Stimulated activated CD4-positive, alpha-beta T cell treated with anti-CD3 and anti-CD28 coated beads, Interleukin-2, amount 100 ng/mL, for 24 hours (primary cell): ENCODE results near the gene ECM2.
"Not testable (repeated sequence)": the region's sequence is repeated elsewhere in the genome, so short reads cannot be mapped to it uniquely, and the experiment has no call there.

Experiments
- DNase-seq, 2 donors: peaks; one replicate each; pipeline ENCODE4 v3.0.0-alpha.2; 2020

The ECM2 gene

DNA sequence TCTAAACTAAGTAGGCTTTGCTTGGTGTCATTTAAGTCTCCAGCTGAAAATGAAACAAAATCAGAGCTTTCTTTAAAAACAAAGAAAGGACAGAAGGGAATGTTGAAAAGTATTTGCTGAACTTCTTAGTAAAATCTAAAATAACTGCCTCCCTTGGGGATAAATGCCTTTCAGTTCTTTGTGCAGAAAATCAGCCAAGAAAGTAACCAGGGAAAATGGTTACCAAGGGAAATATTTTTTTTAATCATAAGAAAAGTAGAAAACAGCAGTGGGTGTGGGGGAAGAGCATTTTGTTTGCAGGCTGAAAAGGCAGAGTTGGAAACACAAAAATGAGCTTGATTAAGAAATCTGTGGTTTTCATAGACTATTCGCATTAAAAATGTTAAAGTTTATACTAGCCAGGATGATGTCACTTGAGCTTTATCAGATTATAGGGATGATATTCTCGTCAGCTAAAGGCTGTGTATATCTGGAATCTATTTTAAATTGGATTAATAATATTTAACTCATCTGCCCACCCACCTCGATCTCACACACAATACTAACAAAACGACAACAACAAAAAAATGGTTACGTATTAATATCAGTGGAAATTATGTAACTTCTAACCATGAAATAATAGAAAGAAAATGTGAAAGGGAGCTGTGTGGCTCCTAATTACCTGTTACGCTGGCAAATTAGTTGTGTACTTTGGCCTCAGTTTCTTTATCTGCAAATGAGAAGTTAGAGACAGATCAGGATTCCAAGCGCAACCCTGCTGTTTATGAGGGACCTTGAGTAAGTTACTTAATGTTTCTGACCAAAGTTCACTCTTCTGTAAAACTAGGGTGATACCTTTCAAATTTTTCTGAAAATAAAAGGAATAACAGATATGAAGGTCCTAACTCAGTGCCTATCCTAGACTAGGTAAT lies at the start of gene ECM2:
TSS of gene ECM2 (minus strand) at position 51 of the 911 bp plus-strand sequence. CDS start 13,124 bp downstream, outside the sequence.
- DNase-seq = no peak

DNA sequence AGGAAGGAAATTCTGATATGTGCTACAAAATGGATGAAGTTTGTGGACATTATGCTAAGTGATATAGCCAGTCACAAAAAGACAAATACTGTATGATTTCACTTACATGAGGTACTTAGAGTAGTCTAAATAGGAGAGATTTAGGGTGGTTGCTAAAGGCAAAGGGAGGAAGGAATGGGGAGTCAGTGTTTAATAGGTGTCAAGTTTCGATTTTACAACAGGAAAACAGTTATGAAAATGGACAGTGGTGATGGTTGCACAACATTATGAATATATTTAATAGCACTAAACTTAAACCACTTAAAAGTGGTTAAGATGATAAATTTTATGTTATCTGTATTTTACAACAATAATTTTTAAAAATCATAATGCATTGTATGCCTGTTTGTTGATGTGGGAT lies 40.4 kb upstream of the ECM2 start:
- no peak for DNase-seq

DNA sequence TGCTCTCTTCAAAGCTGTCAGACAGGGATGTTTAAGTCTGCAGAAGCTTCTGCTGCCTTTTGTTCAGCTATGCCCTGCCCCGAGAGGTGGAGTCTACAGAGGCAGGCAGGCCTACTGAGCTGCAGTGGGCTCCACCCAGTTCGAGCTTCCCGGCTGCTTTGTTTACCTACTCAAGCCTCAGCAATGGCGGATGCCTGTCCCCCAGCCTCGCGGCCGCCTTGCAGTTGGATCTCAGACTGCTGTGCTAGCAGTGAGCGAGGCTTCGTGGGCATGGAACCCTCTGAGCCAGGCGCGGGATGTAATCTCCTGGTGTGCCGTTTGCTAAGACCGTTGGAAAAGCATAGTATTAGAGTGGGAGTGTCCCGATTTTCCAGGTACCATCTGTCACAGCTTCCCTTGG lies 37.8 kb upstream of the ECM2 start:
- not testable (repeated sequence) for DNase-seq

DNA sequence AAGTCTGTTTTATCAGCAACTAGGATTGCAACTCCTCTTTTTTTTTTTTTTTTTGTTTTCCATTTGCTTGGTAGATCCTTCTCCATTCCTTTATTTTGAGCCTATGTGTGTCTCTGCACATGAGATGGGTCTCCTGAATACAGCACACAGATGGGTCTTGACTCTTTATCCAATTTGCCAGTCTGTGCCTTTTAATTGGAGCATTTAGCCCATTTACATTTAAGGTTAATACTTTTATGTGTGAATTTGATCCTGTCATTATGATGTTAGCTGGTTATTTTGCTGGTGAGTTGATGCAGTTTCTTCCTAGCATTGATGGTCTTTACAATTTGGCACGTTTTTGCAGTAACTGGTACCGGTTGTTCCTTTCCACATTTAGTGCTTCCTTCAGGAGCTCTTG lies 36.1 kb upstream of the ECM2 start:
- not testable (repeated sequence) for DNase-seq

GRCh38 chr9:92564982-92565381 lies 29.2 kb upstream of the ECM2 start:
- DNase-seq = no peak

DNA sequence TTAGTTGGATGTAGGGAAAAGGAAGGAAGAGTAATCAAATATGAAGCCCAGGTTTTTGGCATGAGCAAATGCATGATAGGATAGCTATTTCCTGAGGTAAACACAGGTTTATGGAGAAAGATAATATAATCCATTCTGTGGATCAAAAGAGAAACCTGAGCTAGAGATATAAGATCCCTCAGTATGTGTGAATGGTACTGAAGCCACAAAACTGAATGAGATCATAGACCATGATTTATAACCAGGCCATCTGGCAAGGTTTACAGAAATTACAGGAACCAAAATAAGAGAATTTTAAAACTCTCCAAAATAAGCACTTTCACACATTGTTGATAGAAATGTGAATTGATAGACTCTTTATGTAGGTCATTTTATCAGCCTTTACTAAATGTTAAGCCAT lies 28.7 kb upstream of the ECM2 start:
- DNase-seq = no peak

- DNase-seq = no peak
Measured at GRCh38 chr9:92563116-92564100, 27.6 kb upstream of the ECM2 start.

DNA sequence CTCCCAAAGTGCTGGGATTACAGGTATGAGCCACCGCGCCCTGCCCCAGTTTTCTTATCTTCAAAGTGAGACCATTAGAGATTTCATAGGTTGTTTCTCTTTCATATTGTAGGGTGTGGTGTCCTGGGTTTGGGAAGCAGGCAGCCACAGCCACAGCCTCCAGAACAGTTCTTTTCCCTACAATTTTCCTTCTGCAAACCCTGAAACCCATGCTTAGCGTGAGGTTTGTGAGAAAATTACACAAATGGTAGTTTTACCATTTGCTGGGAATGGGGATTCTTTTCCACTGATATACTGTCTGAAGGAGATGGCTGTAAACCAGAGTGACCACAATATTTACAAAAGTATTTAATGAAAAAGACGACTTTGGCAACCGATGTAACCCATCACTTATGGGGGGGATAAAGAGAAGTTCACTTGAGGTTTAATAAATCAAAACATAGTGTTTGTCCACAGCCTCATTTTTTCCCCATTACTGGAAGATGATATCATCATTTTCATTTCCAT lies 26.7 kb upstream of the ECM2 start:
- no peak for DNase-seq

GRCh38 chr9:92561374-92562330 lies 25.9 kb upstream of the ECM2 start:
- no peak for DNase-seq

DNA sequence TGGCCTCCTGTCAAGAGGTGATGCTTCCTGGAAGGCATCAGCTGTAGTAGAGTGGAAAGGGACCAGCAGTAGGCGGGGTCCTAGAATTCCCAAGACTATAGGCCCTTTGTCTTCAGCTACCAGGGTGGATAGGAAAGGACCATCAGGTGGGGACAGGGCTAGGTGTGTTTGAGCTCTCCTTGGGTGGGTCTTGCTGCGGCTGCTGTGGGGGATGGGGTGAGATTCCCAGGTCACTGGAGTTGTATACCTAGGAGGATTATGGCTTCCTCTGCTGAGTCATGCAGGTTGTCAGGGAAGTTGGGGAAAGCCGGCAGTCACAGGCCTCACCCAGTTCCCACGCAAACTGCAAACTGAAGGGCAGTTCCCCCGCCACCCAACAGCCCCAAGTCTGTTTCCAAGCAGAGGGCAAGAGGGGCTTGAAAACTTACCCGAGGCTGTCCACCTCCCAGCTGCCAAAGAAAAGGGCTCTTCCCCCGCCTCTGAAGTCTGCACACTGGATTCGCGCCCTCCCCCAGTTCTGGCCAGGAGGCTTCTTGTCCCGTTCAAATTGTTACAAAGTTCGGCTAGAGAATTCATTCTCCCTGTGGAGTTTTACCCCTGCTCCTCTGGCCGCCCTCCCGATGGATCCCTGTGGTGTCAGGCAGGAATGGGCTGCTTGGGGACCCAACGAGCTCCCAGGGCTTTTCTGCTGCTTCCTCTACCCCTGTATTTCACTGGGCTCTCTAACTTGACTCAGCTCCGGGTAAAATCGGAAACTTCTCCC lies 23.0 kb upstream of the ECM2 start:
- DNase-seq = no peak

DNA sequence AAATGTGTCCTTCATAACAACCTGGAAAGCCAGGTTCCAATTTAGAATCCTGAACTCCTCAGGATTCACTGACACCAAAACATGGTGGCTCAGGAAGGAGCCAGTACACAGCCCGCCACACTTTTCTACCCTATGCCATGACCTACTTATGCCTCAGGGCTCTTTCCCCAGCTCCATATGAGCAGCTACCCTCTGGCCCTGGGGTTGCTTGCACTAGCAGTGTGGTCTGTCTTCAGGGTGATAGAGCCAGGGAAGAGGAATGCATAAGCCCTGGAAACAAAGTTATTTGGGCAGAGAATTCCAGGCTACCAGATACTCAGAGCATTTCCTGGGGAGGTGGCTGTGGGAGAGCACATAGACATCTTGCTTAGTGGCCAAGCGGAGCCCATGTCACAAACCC lies 15.0 kb upstream of the ECM2 start:
- no peak for DNase-seq

GRCh38 chr9:92547356-92547755 lies 11.6 kb upstream of the ECM2 start:
- DNase-seq = no peak

DNA sequence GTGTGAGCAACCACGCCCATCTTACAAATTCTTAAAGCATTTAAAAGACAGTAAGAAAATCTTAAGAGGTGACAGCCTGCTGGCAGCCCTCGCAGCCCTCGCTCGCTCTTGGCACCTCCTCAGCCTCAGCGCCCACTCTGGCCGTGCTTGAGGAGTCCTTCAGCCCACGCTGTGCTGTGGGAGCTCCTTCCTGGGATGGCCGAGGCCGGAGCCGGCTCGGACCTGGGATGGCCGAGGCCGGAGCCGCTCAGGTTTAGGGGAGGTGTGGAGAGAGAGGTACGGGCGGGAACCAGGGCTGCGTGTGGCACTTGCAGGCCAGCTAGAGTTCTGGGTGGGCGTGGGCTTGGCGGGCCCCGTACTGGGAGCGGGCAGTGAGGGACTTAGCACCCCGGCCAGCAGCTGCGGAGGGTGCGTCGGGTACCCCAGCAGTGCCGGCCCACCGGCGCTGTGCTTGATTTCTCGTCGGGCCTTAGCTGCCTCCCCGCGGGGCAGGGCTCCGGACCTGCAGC lies 9.3 kb upstream of the ECM2 start:
- DNase-seq = no peak

- DNase-seq = no peak
Measured at GRCh38 chr9:92543972-92544371, 8.2 kb upstream of the ECM2 start.

DNA sequence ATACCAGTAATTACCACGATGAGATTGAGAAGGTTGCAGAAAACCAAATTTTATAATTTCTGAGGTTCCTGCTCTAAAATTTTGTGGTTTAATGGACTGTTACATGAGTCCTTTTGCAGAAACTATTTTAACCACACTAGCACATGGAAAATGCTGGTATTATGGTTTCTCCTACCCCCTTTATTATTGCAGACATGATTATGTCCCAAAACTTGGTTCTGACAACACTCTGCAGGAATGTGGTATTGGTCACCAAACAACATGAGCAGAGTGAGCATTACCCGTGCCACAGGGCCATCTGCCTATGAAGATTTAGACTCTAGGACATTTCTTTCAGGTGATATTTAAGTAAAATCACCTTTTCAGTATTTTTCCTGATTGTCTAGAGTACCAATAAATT lies 2.8 kb upstream of the ECM2 start:
- no peak for DNase-seq

DNA sequence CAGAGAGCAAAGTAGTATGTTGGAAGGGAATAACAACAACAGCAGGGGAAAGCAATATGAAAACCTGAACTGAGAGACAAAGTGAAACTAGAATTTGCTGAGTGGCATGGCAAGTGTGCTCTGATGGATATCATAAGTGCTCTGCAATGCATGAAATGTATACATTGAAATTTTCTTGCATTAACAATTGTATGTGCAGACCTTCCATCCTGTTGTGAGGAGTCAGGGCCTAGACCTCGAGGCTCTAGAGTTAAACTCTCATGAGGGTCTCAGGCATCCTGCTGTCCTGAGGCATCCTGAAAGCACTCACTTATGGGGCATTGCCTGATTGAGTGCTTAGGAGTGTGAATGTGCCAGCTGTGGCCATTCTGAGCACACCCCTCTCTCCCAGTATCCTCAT lies 1.1 kb downstream of the ECM2 start:
- DNase-seq = no peak

DNA sequence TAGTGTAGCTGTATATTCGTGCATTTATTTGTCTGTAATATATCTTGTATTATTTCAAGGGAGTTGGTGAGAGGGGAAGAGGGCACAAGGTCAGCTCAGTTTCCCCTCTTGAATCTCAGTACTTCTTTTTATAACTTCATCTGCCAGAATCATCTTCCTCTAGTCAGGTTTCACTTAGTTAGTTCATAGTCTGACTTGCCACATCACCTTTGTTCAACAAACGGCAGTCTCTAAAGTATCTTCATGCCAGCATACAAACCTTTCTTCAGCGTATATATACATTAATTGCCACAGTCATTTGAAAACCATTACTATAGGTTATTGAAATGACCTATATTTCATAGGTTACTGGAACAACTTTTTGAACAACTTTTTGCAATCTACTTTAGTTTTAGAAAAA lies 1.6 kb downstream of the ECM2 start:
- DNase-seq = no peak

- DNase-seq = no peak
Measured at GRCh38 chr9:92530893-92531292, 4.9 kb downstream of the ECM2 start.

- DNase-seq = no peak
Measured at GRCh38 chr9:92529124-92529523, 6.7 kb downstream of the ECM2 start.

DNA sequence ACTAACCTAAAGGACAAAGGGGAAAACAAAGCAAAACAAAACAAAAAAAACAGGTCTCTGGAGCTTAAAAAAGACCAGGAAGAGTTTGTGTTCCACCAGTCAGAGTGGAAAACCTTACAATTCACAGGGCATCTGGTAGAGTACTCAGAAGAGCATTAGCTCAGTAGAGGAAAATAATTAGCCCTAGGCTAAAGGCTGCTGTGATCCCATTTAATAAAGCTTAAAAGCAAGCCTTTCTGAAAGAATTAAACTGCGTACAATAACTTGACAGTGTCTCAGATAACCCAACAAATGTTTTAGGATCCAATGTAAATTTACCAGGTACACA lies 7.3 kb downstream of the ECM2 start:
- DNase-seq = no peak

- DNase-seq = no peak
Measured at GRCh38 chr9:92527832-92528521, 7.8 kb downstream of the ECM2 start.
